Neuronal stem cell (in vitro differentiated cells): ENCODE data around the gene CYTH1. TPM values are rescaled to one million over a fixed set of nuclear protein-coding genes. Genes with fewer than 3 reads are reported as not detected.

Experiments used
- small RNA-seq: library from polyadenylated mRNA; stranded (forward); fragments of <200 nt; extraction: miRNeasy Mini kit (QIAGEN cat#:217004); gene quantifications from one replicate; pipeline ENCODE3, GENCODE V24; 2013; ENCODE audit not compliant: insufficient read depth

Gene CYTH1

Small RNA genes within 50 kb of the gene (small RNA-seq; reads per million reads assigned to genes)
- not detected for gene RNU6-638P
